Ovary (tissue), 3 donors: ENCODE measurements around the gene TIMM21.

Experiments
- POLR2A ChIP-seq: fragments of 450-650 bp; IDR thresholded peaks from one replicate; pipeline ENCODE4 v1.6.1; 2017; ENCODE audit warnings: antibody characterized with exemption, mild to moderate bottlenecking, moderate library complexity
- TF ChIP-seq, protein P1 (sequence below), 3 donors: fragments of 450-650 bp in 2 of 3; fragments of 200-600 bp in 1 of 3; IDR thresholded peaks; one replicate each; pipeline versions ENCODE4 v1.5.1 to v1.8.0; 2016 to 2022; ENCODE audit warnings: antibody characterized with exemption in 3 of 3, mild to moderate bottlenecking in 1 of 3
- donor health status: DM: no; HTN: no; CAD: no.

DNA sequence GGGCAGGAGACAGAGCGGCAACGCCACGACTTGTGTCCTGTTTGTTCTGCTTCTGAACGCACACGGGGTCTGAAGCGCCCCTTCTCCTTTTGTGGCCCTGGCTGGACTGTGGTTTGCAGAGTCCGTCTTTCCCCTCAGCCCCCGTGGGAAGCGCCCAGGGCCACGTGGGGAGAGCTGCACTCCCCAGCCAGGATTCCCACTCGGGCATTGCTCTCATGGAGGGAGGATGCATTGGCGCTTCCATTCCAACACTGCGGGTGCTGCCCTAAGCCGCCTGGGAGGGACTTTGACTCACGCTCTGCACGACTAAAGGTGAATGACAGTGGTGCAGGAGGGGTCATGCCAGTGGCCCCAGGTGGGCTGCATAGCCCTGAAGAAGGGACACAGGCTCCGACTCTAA lies 52.5 kb downstream of the TIMM21 start:
- TF ChIP-seq, protein P1, sequence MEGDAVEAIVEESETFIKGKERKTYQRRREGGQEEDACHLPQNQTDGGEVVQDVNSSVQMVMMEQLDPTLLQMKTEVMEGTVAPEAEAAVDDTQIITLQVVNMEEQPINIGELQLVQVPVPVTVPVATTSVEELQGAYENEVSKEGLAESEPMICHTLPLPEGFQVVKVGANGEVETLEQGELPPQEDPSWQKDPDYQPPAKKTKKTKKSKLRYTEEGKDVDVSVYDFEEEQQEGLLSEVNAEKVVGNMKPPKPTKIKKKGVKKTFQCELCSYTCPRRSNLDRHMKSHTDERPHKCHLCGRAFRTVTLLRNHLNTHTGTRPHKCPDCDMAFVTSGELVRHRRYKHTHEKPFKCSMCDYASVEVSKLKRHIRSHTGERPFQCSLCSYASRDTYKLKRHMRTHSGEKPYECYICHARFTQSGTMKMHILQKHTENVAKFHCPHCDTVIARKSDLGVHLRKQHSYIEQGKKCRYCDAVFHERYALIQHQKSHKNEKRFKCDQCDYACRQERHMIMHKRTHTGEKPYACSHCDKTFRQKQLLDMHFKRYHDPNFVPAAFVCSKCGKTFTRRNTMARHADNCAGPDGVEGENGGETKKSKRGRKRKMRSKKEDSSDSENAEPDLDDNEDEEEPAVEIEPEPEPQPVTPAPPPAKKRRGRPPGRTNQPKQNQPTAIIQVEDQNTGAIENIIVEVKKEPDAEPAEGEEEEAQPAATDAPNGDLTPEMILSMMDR (IDR thresholded peaks at IDR 0.05) = no peak
- no peak for TF ChIP-seq POLR2A
